Uterus (tissue), 2 donors: Measurements from ENCODE around the gene GPR107.

ENCODE experiments used
- POLR2A ChIP-seq, 2 donors: fragments of 450-650 bp; IDR thresholded peaks; one replicate each; pipeline ENCODE4 v1.6.1; 2016; ENCODE audit warnings: antibody characterized with exemption in 2 of 2, mild to moderate bottlenecking in 1 of 2, moderate library complexity in 1 of 2
- TF ChIP-seq, protein P1 (sequence below), 4 experiments: fragments of 200-600 bp in 2 of 4; fragments of 450-650 bp in 2 of 4; sonication (generic) in 2 of 4; IDR thresholded peaks; one replicate each; pipeline ENCODE4 v1.5.1; 2016 to 2019; ENCODE audit warnings: antibody characterized with exemption in 4 of 4, mild to moderate bottlenecking in 2 of 4, moderate library complexity in 1 of 4

DNA sequence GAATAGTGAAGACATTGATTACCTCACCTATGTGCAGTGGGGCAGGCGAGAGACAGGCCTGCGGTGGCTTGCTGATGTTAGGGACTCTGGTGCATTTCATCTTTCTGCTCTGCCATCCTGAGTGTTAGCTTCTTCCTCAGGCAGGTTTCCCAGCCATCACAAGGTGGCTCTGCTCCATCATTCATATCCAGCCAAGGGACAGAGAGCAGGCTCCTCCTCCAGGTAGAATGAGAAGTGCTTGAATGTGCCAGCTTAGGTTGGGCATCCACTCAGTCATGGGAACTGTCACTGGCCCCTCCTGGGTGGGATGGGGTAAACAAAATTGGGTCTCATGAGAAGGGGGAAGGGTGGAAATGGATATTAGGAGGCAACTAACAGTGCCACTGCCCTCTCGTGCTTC, 24.8 kb downstream of the GPR107 start:
- TF ChIP-seq, protein P1, sequence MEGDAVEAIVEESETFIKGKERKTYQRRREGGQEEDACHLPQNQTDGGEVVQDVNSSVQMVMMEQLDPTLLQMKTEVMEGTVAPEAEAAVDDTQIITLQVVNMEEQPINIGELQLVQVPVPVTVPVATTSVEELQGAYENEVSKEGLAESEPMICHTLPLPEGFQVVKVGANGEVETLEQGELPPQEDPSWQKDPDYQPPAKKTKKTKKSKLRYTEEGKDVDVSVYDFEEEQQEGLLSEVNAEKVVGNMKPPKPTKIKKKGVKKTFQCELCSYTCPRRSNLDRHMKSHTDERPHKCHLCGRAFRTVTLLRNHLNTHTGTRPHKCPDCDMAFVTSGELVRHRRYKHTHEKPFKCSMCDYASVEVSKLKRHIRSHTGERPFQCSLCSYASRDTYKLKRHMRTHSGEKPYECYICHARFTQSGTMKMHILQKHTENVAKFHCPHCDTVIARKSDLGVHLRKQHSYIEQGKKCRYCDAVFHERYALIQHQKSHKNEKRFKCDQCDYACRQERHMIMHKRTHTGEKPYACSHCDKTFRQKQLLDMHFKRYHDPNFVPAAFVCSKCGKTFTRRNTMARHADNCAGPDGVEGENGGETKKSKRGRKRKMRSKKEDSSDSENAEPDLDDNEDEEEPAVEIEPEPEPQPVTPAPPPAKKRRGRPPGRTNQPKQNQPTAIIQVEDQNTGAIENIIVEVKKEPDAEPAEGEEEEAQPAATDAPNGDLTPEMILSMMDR (IDR thresholded peaks at IDR 0.05), result no peak
- TF ChIP-seq POLR2A (IDR thresholded peaks at IDR 0.05), result no peak
